ENCODE measurements around the gene PIK3C2G. TPM values are rescaled to one million over a fixed set of nuclear protein-coding genes. Genes with fewer than 3 reads are reported as not detected.

PIK3C2G gene
- total RNA-seq, 2 experiments from 2014 or later = not detected

- no peak overlapping the region for H3K27ac Mint-ChIP-seq
- H3K4me1 Mint-ChIP-seq (ENCODE audit: low read depth) = no peaks in the 10 kb centered on the region
- CTCF ChIA-PET = no interaction called here
- ATAC-seq (no peak), DNase-seq (no peak)
- POLR2A ChIA-PET = no interaction called here
- no peak overlapping the region for H3K4me3 Mint-ChIP-seq
- peaks cover 5% of the 10 kb centered on the region for H3K9me3 Mint-ChIP-seq (ENCODE audit: insufficient read depth)
- no peaks in the 10 kb centered on the region for H3K27me3 Mint-ChIP-seq (ENCODE audit: low read depth)
- H3K36me3 Mint-ChIP-seq (ENCODE audit: low read depth) = no peaks in the 10 kb centered on the region
Observed at GRCh38 chr12:18591473-18591872, 330.2 kb downstream of the PIK3C2G start.

- DNase-seq (no peak), ATAC-seq (no peak)
- no peaks in the 10 kb centered on the region for H3K27me3 Mint-ChIP-seq (ENCODE audit: low read depth)
- no peak overlapping the region for H3K27ac Mint-ChIP-seq
- POLR2A ChIA-PET = no interaction called here
- no peaks in the 10 kb centered on the region for H3K36me3 Mint-ChIP-seq (ENCODE audit: low read depth)
- CTCF ChIA-PET = no interaction called here
- no peak overlapping the region for H3K4me3 Mint-ChIP-seq
- H3K4me1 Mint-ChIP-seq (ENCODE audit: low read depth) = no peaks in the 10 kb centered on the region
- H3K9me3 Mint-ChIP-seq (ENCODE audit: insufficient read depth) = no peaks in the 10 kb centered on the region
Observed at GRCh38 chr12:18595412-18595811, 334.1 kb downstream of the PIK3C2G start.

GRCh38 chr12:18601962-18602361 is 340.6 kb downstream of the PIK3C2G start:
- CTCF ChIA-PET = no interaction called here
- peaks cover 10% of the 10 kb centered on the region for H3K9me3 Mint-ChIP-seq (ENCODE audit: insufficient read depth)
- H3K4me3 Mint-ChIP-seq = no peak overlapping the region
- no peaks in the 10 kb centered on the region for H3K27me3 Mint-ChIP-seq (ENCODE audit: low read depth)
- POLR2A ChIA-PET = no interaction called here
- DNase-seq = no peak
- H3K36me3 Mint-ChIP-seq (ENCODE audit: low read depth) = no peaks in the 10 kb centered on the region
- ATAC-seq = no peak
- H3K27ac Mint-ChIP-seq = no peak overlapping the region
- H3K4me1 Mint-ChIP-seq (ENCODE audit: low read depth) = no peaks in the 10 kb centered on the region

- Mint-ChIP-seq H3K27me3 (ENCODE audit: low read depth) (no peaks in the 10 kb centered on the region), H3K9me3 (ENCODE audit: insufficient read depth) (no peaks in the 10 kb centered on the region), H3K4me1 (ENCODE audit: low read depth) (no peaks in the 10 kb centered on the region), H3K27ac (no peak overlapping the region), H3K36me3 (ENCODE audit: low read depth) (no peaks in the 10 kb centered on the region), H3K4me3 (no peak overlapping the region)
- ChIA-PET CTCF (no interaction called here), POLR2A (no interaction called here)
- no peak for DNase-seq
- ATAC-seq = no peak
Observed at GRCh38 chr12:18612971-18613370, 351.7 kb downstream of the PIK3C2G start.

- no peak overlapping the region for H3K27ac Mint-ChIP-seq
- ChIA-PET POLR2A (no interaction called here), CTCF (no interaction called here)
- H3K4me1 Mint-ChIP-seq (ENCODE audit: low read depth) = no peaks in the 10 kb centered on the region
- no peaks in the 10 kb centered on the region for H3K27me3 Mint-ChIP-seq (ENCODE audit: low read depth)
- DNase-seq (no peak), ATAC-seq (no peak)
- H3K9me3 Mint-ChIP-seq (ENCODE audit: insufficient read depth) = peaks cover 9% of the 10 kb centered on the region
- no peaks in the 10 kb centered on the region for H3K36me3 Mint-ChIP-seq (ENCODE audit: low read depth)
- no peak overlapping the region for H3K4me3 Mint-ChIP-seq
Observed at GRCh38 chr12:18620986-18621385, 359.7 kb downstream of the PIK3C2G start.

- CTCF ChIA-PET = no interaction called here
- no peak overlapping the region for H3K27ac Mint-ChIP-seq
Observed at GRCh38 chr12:18629445-18629844, 368.1 kb downstream of the PIK3C2G start.

GRCh38 chr12:18629916-18630315 is 368.6 kb downstream of the PIK3C2G start:
- DNase-seq = no peak
- ATAC-seq = no peak
- Mint-ChIP-seq H3K4me1 (ENCODE audit: low read depth) (no peaks in the 10 kb centered on the region), H3K27ac (no peak overlapping the region), H3K4me3 (no peak overlapping the region), H3K27me3 (ENCODE audit: low read depth) (no peaks in the 10 kb centered on the region), H3K36me3 (ENCODE audit: low read depth) (no peaks in the 10 kb centered on the region), H3K9me3 (ENCODE audit: insufficient read depth) (peaks cover 21% of the 10 kb centered on the region)
- CTCF ChIA-PET = no interaction called here
- POLR2A ChIA-PET = no interaction called here

More at GRCh38 chr12:18629445-18629844, 368.1 kb downstream of the PIK3C2G start:
- H3K9me3 Mint-ChIP-seq (ENCODE audit: insufficient read depth) = peaks cover 23% of the 10 kb centered on the region
- no peak overlapping the region for H3K4me3 Mint-ChIP-seq
- no peaks in the 10 kb centered on the region for H3K36me3 Mint-ChIP-seq (ENCODE audit: low read depth)
- no peak for ATAC-seq
- H3K27me3 Mint-ChIP-seq (ENCODE audit: low read depth) = no peaks in the 10 kb centered on the region
- no peak for DNase-seq
- POLR2A ChIA-PET = no interaction called here
- no peaks in the 10 kb centered on the region for H3K4me1 Mint-ChIP-seq (ENCODE audit: low read depth)

GRCh38 chr12:18631339-18631738 is 370.0 kb downstream of the PIK3C2G start:
- no peaks in the 10 kb centered on the region for H3K36me3 Mint-ChIP-seq (ENCODE audit: low read depth)
- ATAC-seq (no peak), DNase-seq (no peak)
- H3K27me3 Mint-ChIP-seq (ENCODE audit: low read depth) = no peaks in the 10 kb centered on the region
- no peaks in the 10 kb centered on the region for H3K4me1 Mint-ChIP-seq (ENCODE audit: low read depth)
- POLR2A ChIA-PET = no interaction called here
- no peak overlapping the region for H3K27ac Mint-ChIP-seq
- H3K4me3 Mint-ChIP-seq = no peak overlapping the region
- H3K9me3 Mint-ChIP-seq (ENCODE audit: insufficient read depth) = peaks cover 15% of the 10 kb centered on the region
- CTCF ChIA-PET = no interaction called here

GRCh38 chr12:18632848-18633247 is 371.5 kb downstream of the PIK3C2G start:
- ATAC-seq (no peak), DNase-seq (no peak)
- H3K27ac Mint-ChIP-seq = no peak overlapping the region
- no peak overlapping the region for H3K4me3 Mint-ChIP-seq
- no peaks in the 10 kb centered on the region for H3K27me3 Mint-ChIP-seq (ENCODE audit: low read depth)
- H3K36me3 Mint-ChIP-seq (ENCODE audit: low read depth) = no peaks in the 10 kb centered on the region
- H3K4me1 Mint-ChIP-seq (ENCODE audit: low read depth) = no peaks in the 10 kb centered on the region
- CTCF ChIA-PET = no interaction called here
- POLR2A ChIA-PET = no interaction called here
- peaks cover 15% of the 10 kb centered on the region for H3K9me3 Mint-ChIP-seq (ENCODE audit: insufficient read depth)

- Mint-ChIP-seq H3K36me3 (ENCODE audit: low read depth) (no peaks in the 10 kb centered on the region), H3K4me3 (no peak overlapping the region), H3K9me3 (ENCODE audit: insufficient read depth) (peaks cover 11% of the 10 kb centered on the region), H3K27me3 (ENCODE audit: low read depth) (no peaks in the 10 kb centered on the region), H3K27ac (no peak overlapping the region), H3K4me1 (ENCODE audit: low read depth) (no peaks in the 10 kb centered on the region)
- DNase-seq (no peak), ATAC-seq (no peak)
- CTCF ChIA-PET = no interaction called here
- POLR2A ChIA-PET = no interaction called here
Observed at GRCh38 chr12:18634382-18634781, 373.1 kb downstream of the PIK3C2G start.

- H3K4me3 Mint-ChIP-seq = no peak overlapping the region
- CTCF ChIA-PET = no interaction called here
- no peak overlapping the region for H3K27ac Mint-ChIP-seq
- POLR2A ChIA-PET = no interaction called here
- no peaks in the 10 kb centered on the region for H3K9me3 Mint-ChIP-seq (ENCODE audit: insufficient read depth)
- no peak for DNase-seq
- no peaks in the 10 kb centered on the region for H3K36me3 Mint-ChIP-seq (ENCODE audit: low read depth)
- ATAC-seq = no peak
- H3K27me3 Mint-ChIP-seq (ENCODE audit: low read depth) = no peaks in the 10 kb centered on the region
- no peaks in the 10 kb centered on the region for H3K4me1 Mint-ChIP-seq (ENCODE audit: low read depth)
Observed at GRCh38 chr12:18640321-18640955, 379.1 kb downstream of the PIK3C2G start.

GRCh38 chr12:18643681-18644080 is 382.4 kb downstream of the PIK3C2G start:
- ATAC-seq = no peak
- H3K4me3 Mint-ChIP-seq = no peak overlapping the region

GRCh38 chr12:18644564-18644963 is 383.2 kb downstream of the PIK3C2G start:
- ATAC-seq (no peak), DNase-seq (no peak)
- no peaks in the 10 kb centered on the region for H3K4me1 Mint-ChIP-seq (ENCODE audit: low read depth)
- ChIA-PET CTCF (no interaction called here), POLR2A (no interaction called here)
- no peak overlapping the region for H3K4me3 Mint-ChIP-seq
- H3K27me3 Mint-ChIP-seq (ENCODE audit: low read depth) = no peaks in the 10 kb centered on the region
- no peaks in the 10 kb centered on the region for H3K36me3 Mint-ChIP-seq (ENCODE audit: low read depth)
- H3K27ac Mint-ChIP-seq = no peak overlapping the region
- no peaks in the 10 kb centered on the region for H3K9me3 Mint-ChIP-seq (ENCODE audit: insufficient read depth)

More at GRCh38 chr12:18643681-18644080, 382.4 kb downstream of the PIK3C2G start:
- ChIA-PET CTCF (no interaction called here), POLR2A (no interaction called here)
- no peak overlapping the region for H3K27ac Mint-ChIP-seq
- DNase-seq = no peak
- H3K36me3 Mint-ChIP-seq (ENCODE audit: low read depth) = no peaks in the 10 kb centered on the region
- no peaks in the 10 kb centered on the region for H3K27me3 Mint-ChIP-seq (ENCODE audit: low read depth)
- H3K4me1 Mint-ChIP-seq (ENCODE audit: low read depth) = no peaks in the 10 kb centered on the region
- no peaks in the 10 kb centered on the region for H3K9me3 Mint-ChIP-seq (ENCODE audit: insufficient read depth)

Data from activated CD8-positive, alpha-beta T cell treated with anti-CD3 and anti-CD28 coated beads, Interleukin-2, amount 10 ng/mL, durations not matched to agents 7 days and 5 days (primary cell).